HG03460 (cell line): ENCODE results near the gene EXD3.
A peak's percentile ranks its signal among the peaks of the same experiment; 100 is the strongest.

Experiments
- ATAC-seq: cut with Tn5 transposase; IDR thresholded peaks from one replicate; pipeline ENCODE4 v1.9.1; 2021; ENCODE audit not compliant: unreplicated experiment

Gene EXD3

DNA sequence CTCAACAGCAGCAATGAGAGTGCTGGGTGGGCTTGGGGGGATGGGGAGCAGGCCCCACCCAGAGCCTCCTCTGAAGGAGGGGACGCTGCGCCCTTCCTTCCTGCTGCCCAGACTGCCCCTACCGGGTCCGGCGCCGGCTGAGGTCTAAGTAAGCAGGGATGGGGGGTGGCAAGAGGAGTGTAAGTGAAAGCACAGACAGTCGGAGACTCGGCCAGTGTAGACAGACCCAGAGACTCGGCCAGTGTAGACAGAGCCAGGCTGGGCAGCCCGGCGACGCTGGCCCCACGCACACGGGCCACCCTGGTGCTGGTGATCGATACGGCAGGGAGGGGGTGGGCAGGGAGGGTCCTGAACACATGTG lies 25.6 kb upstream of the EXD3 start:
- ATAC-seq: no peak

DNA sequence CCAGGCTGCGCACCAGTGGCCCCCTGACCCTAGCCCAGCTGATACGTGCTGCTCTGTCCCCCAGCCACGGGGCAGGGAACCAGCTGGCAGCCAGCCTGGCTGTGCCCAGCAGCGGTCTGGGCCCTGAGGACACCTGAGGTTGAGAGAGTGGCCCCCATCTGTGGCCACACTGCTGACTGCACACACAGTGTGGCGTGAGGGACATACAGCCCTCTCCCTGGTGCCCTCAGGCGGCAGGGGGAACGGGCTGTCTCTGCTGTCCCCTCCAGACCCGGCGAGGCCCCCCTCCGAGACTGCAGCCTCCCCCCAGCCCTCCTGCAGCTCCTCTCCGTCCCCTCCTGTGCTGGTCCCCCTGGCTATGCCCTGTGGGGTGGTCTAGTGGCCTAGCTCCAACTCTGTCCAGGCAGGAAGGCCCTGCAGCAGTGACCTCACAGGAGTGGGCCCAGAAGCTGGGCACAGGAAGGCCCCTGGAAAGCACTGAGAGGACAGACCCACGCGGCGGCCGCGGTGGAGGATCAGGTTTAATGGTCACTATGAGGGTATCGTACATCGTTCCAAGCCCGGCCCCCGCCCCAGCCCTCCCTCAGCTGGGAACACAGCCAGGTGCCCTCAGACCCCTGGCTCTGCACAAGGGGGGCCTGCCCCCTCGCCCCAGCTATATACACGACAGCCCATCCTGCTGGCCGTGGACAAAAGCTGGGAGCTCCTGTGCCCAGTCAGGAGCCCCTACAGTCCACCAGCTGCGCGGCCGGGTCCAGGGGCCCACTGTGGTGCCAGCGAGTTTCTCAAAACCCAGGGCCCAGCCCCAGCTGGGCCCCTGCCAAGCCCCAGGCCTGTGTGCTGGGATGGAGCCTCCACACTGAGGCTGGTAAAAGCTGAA lies 25.0 kb upstream of the EXD3 start:
- no peak for ATAC-seq

DNA sequence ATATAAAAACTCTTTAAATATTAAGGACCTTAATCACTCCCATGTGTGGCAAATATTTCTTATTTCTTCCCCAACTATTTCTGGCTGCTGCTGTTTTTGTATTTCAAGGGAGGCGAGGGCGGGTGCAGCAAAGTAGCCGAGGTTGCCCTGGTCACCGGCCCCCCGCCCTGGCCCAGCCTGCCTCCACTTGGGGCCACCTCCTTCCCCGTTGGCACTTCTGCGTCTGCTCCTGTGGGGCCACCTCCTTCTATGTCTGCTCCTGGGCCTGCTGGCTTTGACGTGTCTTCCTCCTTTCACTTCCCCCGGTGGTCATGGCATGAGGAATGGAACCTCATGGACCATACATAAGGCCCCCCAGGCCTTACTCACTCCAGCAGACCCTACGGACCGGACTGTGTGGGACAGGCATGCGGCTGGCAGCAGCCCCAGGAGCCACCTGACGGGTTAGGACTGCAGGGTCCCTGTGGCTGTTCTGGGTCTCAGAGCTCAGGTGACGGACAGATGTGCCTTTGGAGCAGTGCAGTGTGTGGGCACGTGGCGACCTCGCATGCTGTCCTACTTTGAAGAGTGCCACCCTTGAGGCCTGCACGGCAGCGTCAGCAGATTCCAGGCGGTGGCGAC lies 24.0 kb upstream of the EXD3 start:
- ATAC-seq: no peak

DNA sequence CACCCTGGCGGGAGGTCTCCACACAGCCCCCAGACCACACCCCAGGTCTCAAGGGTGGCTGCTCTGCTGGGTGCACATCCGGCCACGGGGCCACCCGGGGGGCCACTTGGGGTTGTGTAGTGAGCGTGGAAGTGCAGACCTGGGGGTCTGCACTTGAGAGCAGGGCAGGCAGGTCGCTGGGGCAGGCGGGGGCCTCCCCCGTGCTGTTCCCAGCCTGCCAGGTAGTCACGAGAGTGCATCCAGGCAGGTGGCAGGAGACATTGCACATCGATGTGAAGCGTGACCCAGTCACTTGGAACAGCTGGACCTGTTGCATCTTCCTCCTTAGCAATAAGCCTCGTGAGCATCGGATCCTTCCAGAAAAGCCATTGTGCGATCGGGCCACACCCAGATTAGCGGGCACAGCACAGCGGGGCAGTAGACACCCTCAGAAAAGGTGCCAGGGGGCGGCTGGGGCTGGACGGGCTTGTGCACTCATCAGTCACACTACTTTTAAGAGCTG lies 23.0 kb upstream of the EXD3 start:
- ATAC-seq: no peak

DNA sequence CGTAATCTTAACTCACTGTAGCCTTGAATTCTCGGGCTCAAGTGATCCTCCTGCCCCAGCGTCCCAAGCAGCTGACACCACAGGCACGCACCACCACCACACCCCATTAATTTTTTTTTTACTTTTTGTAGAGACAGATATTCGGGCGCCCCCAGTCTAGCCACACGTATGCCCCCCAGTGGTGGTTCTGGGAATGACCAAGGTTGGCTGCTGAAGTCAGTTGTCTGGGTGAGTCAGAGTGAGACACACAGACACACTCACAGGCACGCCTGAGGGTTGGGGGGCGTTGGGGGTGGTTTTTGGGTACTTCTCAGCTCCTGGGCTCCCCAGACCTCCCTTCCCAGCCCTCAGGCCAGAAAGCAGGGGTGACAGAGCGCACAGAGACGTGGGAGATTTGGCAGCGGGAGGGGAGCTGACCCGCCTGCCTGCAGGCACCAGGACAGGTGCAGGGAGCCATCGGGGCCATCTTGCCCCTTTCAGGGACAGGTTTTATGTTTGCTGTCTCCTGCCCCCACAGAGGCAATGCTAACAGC lies 22.4 kb upstream of the EXD3 start:
- peak; percentile 70 for ATAC-seq

DNA sequence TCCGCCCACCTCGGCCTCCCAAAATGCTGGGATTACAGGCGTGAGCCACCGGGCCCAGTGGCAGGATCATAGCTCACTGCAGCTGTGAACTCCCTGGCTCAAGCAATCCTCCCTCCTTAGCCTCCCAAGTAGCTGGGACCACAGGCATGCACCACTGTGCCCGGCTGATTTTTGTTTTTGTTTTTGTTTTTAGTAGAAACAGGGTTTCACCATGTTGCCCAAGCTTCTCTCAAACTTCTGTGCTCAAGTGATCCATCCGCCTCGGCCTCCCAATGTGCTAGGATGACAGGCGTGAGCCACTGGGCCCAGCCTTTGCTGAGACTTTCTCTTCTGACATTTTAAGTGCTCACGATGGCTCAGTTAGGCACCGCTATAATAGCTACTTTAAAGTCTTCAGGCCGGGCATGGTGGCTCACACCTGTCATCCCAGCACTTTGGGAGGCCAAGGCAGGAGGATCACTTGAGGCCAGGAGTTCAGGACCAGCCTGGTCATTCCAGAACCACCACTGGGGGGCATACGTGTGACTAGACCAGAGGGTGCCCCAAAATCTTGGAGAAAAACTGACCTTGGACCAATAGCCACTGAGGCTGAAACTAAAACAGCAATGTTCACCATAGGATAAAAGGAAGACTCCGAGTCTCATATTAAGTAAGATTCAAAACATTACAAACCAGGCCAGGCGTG lies 21.3 kb upstream of the EXD3 start:
- ATAC-seq: no peak

DNA sequence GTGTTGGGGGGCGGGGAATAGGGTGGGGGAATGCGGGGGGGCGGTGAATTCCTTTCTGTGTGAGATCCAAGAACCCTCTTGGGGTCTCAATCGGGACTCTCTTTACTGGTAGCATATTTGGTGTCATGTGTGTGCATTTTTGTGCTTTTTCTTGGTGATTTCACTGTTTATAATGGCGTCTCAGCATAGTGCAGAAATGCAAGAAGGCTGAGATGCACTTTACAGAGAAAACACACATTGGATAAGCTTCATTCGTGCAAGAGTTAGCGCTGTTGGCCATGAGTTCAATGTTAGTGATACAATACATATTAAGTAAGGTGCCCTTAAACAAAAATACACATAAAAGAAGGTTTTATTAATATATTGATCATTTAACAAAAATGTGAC lies 19.0 kb upstream of the EXD3 start:
- no peak for ATAC-seq

DNA sequence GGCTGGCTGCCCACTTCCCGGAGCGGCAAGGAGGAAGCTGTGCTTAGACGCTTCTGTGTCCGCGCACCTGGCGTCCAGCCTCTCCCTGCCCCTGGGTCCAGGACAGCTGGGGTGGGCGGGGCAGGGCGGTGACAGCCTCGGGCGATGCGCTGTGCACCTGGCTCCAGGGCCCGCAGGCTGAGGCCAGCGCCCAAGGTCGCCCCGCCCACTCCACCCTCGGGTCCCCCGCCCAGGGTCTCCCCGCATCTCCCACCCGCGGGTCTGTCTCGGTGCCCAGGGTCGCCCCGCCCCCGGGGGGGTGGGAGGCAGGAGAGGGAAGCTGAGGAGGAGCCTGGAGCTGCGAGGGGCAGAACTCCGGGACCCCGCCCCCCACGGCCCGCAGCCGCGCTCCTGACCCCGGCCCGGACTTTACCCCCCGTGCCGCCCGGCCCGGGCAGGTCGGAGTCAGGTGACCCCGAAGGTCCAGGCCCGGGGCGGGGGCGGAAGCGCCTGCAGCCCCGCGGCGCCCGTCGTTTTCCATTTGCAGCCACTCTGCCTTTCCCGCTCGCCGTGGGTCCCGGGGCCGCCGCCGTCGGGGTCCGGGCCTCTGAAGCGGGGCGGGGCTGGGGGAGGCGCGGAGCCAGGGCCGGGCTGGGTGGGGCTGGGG lies 18.4 kb upstream of the EXD3 start, which contains the start of gene ENTPD8:
TSS of gene ENTPD8 (minus strand) at position 69 of the 646 bp plus-strand sequence. CDS start 3,072 bp downstream, outside the sequence.
- no peak for ATAC-seq

DNA sequence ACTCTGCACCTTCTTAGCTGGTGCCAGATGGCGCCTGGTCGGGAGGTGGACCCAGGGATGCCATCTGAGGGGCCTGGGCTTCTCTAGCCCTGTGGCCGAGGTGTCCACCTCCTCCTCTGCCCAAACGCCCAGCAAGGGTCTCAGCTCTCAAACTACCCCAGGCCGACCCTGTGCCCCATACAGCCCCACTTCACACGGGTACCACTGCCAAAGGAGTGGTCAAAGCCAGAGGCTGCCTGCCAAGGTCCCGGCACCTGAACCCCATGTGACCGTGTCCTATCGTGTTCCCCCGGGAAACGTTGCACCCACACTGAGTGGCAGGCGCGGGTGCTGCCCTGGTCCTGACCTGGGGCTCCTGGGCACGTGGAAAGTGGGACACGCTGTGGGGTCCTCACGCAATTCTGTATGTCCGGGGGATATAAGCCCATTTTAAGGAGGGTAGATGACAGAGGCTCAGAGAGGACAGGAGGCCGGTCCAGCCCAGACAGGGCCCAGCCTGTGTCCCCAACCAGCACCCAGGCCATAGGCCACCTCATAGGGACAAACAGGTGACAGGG lies 16.3 kb upstream of the EXD3 start:
- no peak for ATAC-seq

DNA sequence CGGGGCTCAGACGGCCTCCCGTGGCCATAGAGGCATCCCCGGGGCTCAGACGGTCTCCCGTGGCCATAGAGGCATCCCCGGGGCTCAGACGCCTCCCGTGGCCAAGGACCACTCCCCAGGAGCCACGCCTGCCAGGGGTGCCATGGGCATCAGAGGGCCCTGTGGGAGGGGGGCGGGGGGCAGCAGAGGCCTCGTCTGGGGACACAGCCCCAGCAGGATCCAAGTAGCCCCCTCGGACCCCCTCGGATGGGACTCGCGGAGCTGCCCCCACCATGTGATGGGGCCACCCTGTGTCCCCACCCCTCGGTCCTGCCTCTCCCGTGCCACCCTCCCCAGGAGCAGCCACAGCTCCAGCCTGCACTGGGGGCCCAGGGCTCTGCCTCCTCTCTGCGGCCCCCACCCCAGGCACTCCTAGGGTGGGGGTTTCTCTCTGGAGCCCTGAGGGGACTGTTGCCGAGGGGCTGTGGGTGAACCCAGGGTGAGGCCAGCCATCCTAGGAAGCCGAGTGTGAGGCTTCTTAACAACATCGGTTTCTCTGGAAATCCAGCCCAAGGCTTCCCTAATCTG lies 15.7 kb upstream of the EXD3 start:
- ATAC-seq: no peak

DNA sequence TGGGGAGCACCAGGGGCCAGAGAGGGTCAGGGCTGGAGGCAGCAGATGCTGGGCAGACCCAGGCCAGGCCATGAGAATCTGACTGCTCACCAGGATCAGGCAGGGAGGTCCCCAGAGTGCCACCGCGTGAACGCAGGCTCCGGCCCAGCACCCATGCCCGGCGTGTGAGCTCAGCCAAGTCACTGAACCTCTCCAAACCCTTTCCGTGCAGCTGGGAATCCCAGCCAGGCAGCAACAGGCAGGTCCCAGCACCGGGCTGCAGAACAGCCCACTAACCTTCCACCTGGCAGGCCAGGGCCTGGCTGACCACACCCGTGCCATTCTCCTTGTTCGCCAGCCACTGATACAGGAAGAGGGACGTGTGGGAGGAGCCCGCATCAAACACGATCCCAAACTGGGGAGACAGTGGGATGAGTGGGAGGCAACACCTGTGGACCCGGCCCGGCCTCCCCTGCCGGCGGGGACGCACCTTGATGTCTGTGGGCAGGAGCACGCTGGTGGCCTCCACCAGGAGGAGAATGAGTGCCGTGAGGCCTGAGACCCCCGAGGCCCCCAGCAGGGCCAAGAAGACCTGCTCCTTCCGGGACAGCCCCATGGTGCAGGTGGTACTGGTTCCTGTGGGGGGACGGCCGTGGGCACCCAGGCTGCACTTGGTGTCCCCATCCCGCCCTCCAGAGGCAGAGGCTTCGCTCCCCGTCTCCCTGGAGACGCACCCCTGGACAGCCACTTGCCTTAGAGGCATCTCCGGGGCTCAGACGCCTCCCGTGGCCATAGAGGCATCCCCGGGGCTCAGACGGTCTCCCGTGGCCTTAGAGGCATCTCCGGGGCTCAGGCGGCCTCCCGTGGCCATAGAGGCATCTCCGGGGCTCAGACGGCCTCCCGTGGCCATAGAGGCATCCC lies 15.0 kb upstream of the EXD3 start:
- ATAC-seq: no peak

DNA sequence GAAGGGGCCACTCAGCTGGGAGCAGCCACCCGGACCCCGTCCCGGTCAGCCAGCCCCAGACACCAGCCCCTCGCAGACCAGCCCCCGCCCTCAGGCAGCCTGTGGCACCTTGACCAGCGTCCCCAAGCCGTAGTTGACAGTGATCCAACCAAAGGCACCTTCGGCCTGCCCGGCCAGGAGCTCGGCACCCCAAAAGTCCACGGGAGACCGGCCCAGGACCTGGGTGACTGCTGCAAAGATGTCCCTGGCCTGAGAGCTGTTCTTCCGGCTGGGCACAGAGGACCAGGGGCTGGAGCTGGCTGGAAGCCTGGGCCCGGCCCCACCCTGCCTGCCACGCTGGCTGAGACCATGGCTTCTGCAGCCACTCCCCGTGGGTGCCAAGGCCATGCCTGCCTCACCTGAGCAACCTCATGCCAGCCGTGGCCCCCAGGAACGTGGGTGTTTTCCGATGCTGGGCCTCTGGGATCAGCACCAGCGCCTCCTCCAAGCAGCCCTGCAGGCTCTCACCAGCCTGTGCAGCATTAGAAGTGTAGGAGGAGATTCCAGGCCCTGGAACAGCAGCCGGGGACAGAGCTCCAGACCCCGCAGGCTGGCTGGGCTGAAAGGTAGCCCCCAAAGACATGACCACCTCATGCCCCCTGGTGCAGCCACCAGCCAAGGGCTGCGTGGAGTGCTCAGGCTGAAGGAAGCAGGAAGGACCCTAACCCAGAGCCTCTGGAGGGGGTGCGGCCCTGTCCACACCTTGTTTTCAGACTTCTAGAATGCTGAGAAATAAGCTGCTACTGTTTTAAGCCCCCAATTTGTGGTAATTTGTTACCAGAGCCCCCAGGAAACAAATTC lies 14.0 kb upstream of the EXD3 start:
- ATAC-seq: no peak

DNA sequence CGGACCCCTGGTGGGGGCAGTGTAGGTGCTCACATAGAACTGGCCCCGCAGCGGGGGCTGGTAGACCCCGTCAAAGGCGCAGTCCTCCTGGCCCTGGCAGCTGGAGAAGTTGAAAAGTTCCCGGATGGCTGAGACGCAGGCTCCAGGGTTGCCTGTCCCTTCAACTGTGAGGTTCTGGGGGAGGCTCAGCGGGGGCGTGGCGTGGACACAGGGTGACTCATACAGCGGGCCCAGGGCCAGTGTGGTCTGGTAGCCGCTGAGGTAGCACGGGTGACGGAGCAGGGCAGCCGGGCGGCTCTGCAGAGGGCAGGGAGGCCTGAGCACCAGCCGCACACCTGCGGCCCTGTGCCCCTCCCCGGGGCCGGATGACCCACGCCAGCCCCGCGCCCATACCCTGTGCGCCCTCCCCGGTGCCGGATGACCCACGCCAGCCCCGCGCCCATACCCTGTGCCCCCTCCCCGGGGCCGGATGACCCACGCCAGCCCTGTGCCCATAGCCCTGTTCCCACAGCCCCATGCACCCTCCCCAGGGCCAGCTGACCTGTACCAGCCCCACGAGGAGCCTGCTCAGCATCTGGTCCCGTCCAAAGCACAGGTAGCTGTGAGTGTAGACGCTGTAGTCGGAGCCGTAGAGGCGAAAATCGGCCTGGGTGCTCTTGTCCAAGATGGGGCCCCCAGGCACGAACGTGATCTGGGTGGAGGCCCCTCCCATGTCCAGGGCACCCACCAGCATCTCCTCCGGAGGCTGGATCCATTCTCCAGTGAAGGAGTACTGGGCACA lies 13.2 kb upstream of the EXD3 start:
- ATAC-seq: no peak

DNA sequence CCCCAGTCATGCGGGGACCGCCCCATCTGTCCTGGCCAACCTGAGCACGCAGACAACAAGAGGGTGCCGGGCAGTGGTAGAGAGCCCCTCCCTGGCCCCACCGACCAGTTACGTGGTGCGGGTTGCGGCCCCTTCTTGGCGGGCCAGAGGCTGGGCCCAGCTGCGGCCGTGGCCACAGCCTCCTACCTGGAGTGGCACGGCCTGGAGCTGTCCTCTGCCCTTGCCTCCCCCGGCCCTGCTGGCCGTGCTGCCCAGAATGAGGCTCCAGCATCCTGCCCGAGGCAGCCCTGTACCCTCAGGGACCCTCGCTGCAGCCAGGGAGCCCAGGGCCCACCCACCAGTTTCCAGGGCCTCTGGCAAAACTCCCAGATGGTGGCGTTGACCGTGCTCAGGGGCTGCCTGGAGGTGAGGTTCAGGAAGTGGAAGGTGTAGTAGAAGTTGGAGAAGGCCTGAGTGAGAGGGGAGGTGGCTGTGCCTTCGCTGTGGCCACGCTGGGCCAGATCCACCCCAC lies 12.5 kb upstream of the EXD3 start:
- no peak for ATAC-seq

DNA sequence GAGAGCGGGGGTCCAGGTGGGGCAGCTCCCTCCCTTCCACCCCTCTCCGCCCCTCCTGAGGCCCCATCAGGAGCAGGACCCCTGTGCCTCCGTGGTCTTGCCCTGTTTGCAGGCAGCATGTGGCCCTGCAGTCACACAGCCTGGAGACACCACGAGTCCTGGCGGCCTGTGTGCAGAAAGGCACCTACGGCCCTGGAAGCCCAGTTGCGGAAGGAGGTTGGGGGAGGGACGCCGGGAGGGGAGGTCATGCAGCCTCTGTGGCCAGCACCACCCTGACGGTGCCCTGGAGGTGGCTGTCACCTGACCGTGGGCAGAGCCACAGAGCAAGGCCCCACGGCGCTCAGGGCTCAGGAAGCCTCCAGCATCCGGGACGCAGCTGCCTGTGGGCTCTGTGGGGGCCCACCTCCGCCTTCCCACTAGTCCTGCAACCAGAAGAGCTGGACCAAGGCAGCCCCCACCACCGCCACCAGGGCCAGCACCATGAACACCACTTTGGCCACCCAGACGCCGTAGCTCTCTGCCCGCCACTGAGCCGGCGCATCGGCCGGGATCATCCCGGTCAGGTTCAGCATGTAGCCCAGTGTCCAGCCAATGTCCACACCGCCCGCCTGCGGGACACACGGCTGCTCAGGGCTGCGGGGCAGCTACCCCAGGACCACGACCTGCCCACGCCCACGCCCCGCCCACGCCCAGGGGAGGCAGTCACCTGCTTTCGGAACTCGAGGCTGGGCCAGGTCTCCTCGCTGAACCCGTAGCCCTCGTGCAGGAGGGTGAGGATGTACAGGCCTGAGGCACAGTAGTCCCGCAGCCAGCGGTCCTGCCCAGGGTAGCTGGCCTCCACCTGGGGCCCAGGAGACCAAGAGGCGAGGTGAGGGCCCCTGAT lies 11.8 kb upstream of the EXD3 start:
- ATAC-seq: no peak

DNA sequence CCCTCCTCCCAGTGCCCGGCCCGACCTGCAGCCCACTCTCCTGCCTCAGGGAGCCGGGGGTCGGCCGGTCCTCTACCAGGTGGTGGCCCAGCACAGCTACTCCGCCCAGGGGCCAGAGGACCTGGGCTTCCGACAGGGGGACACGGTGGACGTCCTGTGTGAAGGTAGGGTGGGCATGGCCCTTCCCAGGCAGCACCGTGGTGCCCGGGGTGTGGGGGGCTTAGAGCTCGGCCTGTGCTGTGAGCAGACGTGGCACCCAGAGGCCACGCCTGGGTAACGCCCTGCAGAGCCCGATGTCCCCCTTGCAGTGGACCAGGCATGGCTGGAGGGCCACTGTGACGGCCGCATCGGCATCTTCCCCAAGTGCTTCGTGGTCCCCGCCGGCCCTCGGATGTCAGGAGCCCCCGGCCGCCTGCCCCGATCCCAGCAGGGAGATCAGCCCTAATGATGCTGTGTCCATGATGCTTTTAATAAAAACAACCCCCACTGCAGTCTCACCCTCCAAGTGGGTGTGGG lies 11.0 kb upstream of the EXD3 start:
- ATAC-seq: no peak
